Vagina (tissue), 2 donors: Measurements from ENCODE around the gene TTLL12. TPM values are rescaled to one million over a fixed set of nuclear protein-coding genes. Genes with fewer than 3 reads are reported as not detected.

ENCODE experiments used
- DNase-seq, 2 donors: peaks; one replicate each; pipeline ENCODE4 v3.0.0-alpha.2; 2017; ENCODE audit errors: extremely low spot score in 2 of 2
- H3K27ac ChIP-seq: fragments of 200-600 bp; sonication (generic); one replicate; pipeline ENCODE4 v1.5.1; 2019
- H3K27me3 ChIP-seq: fragments of 200-600 bp; sonication (generic); one replicate; pipeline ENCODE4 v1.5.1; 2019
- H3K36me3 ChIP-seq, 2 donors: fragments of 200-600 bp; sonication (generic); one replicate each; pipeline ENCODE4 v1.5.1; 2017 to 2019
- H3K4me1 ChIP-seq: fragments of 200-600 bp; sonication (generic); one replicate; pipeline ENCODE4 v1.5.1; 2019
- H3K4me3 ChIP-seq, 2 donors: fragments of 200-600 bp; sonication (generic); 1 replicate in 1 of 2; 2 replicates in 1 of 2; pipeline ENCODE4 v1.5.1; 2016 to 2019
- H3K9me3 ChIP-seq: fragments of 200-600 bp; sonication (generic); one replicate; pipeline ENCODE4 v1.5.1; 2019
- POLR2A ChIP-seq, 2 donors: fragments of 450-650 bp; IDR thresholded peaks; one replicate each; pipeline ENCODE4 v1.6.1; 2017; ENCODE audit warnings: antibody characterized with exemption in 2 of 2, mild to moderate bottlenecking in 2 of 2, moderate library complexity in 2 of 2
- POLR2AphosphoS5 ChIP-seq, 2 donors: sonication (generic); formaldehyde crosslinking; IDR thresholded peaks; one replicate each; pipeline ENCODE4 v1.9.0; 2017; ENCODE audit warnings: antibody characterized with exemption in 2 of 2, mild to moderate bottlenecking in 2 of 2, low read depth in 1 of 2; ENCODE audit not compliant: insufficient read depth in 1 of 2
- intact Hi-C: fragments of 100-400 bp; cut with DNase I; formaldehyde crosslinking; loops from one replicate; pipeline ENCODE4 v1.15.1; 2023
- total RNA-seq: library from RNA; depleted of rRNA; stranded (reverse); fragments of >200 nt; gene quantifications from one replicate; pipeline ENCODE4 v1.2.3, GENCODE V29; 2016
- TF ChIP-seq, protein P1 (sequence below), 3 experiments: fragments of 450-650 bp in 2 of 3; fragments of 200-600 bp in 1 of 3; sonication (generic) in 1 of 3; IDR thresholded peaks; one replicate each; pipeline ENCODE4 v1.5.1; 2017 to 2019; ENCODE audit warnings: antibody characterized with exemption in 3 of 3, mild to moderate bottlenecking in 2 of 3, moderate library complexity in 2 of 3

TTLL12 gene
- total RNA-seq, 1 donor from 2014 or later: 56.2 TPM

DNA sequence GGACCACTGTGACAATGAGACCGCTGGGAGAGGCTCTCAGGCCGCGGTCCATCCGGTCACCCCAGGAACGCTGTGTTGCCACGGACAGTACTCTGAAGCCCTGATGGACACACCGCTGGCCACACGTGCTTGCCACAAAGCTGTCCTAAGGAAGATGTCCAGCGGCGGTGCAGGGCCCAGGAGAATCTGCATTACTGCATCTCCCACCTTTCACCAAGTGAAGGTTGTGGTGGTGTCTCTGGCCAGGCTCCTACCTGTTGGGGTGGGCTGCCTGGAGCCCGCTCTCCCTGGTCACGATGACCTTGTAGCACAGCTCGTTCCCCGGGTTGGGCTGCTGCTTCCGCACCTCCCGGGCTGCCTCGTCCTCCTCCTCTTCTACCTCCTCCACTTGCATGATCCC lies 4.2 kb downstream of the TTLL12 start:
- peaks cover 0 to 16% of the 10 kb centered on the region in 2 donors for H3K36me3 ChIP-seq
- no peak for DNase-seq
- H3K4me1 ChIP-seq: peaks cover 21% of the 10 kb centered on the region
- no peak overlapping the region for H3K27ac ChIP-seq
- no peaks in the 10 kb centered on the region for H3K27me3 ChIP-seq
- intact Hi-C loops: no loop called here
- H3K9me3 ChIP-seq: no peaks in the 10 kb centered on the region
- TF ChIP-seq POLR2A (IDR thresholded peaks at IDR 0.05) (no peak), POLR2AphosphoS5 (IDR thresholded peaks at IDR 0.05; ENCODE audit: insufficient read depth in 1 of 2, low read depth in 1 of 2) (no peak)
- TF ChIP-seq, protein P1, sequence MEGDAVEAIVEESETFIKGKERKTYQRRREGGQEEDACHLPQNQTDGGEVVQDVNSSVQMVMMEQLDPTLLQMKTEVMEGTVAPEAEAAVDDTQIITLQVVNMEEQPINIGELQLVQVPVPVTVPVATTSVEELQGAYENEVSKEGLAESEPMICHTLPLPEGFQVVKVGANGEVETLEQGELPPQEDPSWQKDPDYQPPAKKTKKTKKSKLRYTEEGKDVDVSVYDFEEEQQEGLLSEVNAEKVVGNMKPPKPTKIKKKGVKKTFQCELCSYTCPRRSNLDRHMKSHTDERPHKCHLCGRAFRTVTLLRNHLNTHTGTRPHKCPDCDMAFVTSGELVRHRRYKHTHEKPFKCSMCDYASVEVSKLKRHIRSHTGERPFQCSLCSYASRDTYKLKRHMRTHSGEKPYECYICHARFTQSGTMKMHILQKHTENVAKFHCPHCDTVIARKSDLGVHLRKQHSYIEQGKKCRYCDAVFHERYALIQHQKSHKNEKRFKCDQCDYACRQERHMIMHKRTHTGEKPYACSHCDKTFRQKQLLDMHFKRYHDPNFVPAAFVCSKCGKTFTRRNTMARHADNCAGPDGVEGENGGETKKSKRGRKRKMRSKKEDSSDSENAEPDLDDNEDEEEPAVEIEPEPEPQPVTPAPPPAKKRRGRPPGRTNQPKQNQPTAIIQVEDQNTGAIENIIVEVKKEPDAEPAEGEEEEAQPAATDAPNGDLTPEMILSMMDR (IDR thresholded peaks at IDR 0.05): no peak
- no peak overlapping the region for H3K4me3 ChIP-seq

DNA sequence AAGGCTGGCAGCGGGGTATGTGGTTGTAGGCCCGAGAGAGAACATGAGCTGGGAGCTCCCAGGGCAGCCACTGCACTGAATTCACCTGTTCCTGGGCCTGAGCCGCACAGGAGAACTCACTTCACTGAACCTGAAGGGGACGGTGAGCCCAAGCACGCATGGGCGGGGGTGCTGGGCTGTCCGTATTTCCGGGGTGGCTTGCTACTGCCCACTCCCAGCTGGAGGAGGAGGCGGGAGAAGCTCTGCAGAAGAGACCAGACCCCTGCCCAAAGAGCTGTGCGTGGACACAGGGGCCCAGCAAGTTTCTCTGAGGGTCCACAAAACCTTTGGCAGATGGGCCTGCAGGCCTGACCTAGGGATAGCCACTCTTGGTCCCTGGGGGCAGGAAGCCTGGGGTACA lies 4.8 kb downstream of the TTLL12 start:
- Histone ChIP-seq H3K27ac (no peak overlapping the region), H3K4me3 (no peak overlapping the region), H3K9me3 (no peaks in the 10 kb centered on the region), H3K4me1 (peaks cover 20% of the 10 kb centered on the region), H3K36me3 (peaks cover 0 to 16% of the 10 kb centered on the region in 2 donors), H3K27me3 (no peaks in the 10 kb centered on the region)
- intact Hi-C loops: no loop called here
- no peak for DNase-seq
- TF ChIP-seq, protein P1 (IDR thresholded peaks at IDR 0.05): no peak
- TF ChIP-seq POLR2A (IDR thresholded peaks at IDR 0.05): no peak
- no peak for TF ChIP-seq POLR2AphosphoS5 (IDR thresholded peaks at IDR 0.05; ENCODE audit: insufficient read depth in 1 of 2, low read depth in 1 of 2)

DNA sequence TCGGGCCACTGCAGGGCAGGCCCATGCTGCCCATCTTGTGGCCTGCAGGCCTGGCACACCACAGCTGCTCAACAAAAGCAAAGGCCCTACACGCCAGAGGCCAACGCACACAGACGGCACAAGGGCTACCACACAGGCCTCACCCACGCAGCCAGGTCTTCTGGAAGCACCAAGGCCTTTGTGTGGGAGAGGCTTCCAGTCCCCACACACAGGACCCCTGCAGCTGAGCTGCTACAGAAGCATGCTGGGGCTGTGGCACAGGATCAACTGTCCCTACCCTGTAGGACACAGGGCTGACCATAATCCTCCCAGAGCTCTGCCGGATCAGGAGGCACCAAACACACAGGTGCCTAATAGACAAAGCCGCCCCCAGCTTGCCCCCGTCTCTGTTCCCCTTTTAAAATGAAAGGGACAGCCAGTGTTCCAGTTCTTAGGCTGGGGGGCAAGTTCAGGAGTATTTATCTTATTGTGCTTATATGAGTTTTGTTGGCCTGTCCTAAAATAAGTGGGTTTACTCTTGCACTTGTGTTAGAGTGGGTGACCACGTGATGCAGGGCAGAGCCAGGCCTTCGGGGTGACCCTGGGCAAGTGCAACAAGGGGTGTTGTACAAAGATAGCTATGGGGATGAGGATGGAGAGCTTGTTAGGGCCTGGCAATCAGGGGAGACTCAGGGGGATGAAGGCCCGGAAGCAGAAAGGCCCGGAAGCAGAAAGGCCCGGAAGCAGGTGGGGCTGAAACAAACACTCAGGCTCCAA lies 5.4 kb downstream of the TTLL12 start:
- Histone ChIP-seq H3K36me3 (peaks cover 0 to 16% of the 10 kb centered on the region in 2 donors), H3K27me3 (no peaks in the 10 kb centered on the region), H3K4me3 (no peak overlapping the region), H3K4me1 (peaks cover 20% of the 10 kb centered on the region), H3K9me3 (no peaks in the 10 kb centered on the region), H3K27ac (no peak overlapping the region)
- intact Hi-C loops: no loop called here
- no peak for DNase-seq
- TF ChIP-seq, protein P1 (IDR thresholded peaks at IDR 0.05): no peak
- TF ChIP-seq POLR2A (IDR thresholded peaks at IDR 0.05) (no peak), POLR2AphosphoS5 (IDR thresholded peaks at IDR 0.05; ENCODE audit: insufficient read depth in 1 of 2, low read depth in 1 of 2) (no peak)

DNA sequence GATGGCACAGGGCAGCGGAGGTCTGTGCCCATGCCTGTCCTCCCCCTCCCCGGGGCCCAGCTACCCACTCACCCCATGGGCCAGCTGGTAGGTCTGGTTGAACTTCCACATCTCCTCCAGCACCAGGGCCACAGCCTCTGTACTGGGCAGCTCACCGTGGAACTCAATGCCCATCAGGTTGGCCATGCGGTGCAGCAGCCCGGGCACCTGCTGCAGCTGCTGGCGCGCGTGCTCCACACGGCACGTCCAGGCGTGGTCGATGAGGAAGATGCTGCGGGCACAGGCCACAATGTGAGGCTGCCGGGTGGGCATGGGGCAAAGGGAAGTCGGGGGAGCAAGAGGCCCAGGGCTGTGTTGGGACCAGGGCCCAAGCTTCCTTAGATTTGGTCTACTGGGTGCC lies 6.3 kb downstream of the TTLL12 start:
- Histone ChIP-seq H3K4me1 (peaks cover 12% of the 10 kb centered on the region), H3K36me3 (peaks cover 0 to 16% of the 10 kb centered on the region in 2 donors), H3K27ac (no peak overlapping the region), H3K27me3 (no peaks in the 10 kb centered on the region), H3K4me3 (no peak overlapping the region), H3K9me3 (no peaks in the 10 kb centered on the region)
- no peak for DNase-seq
- no peak for TF ChIP-seq POLR2AphosphoS5 (IDR thresholded peaks at IDR 0.05; ENCODE audit: insufficient read depth in 1 of 2, low read depth in 1 of 2)
- TF ChIP-seq POLR2A (IDR thresholded peaks at IDR 0.05): no peak
- TF ChIP-seq, protein P1 (IDR thresholded peaks at IDR 0.05): no peak
- intact Hi-C loops: no loop called here

DNA sequence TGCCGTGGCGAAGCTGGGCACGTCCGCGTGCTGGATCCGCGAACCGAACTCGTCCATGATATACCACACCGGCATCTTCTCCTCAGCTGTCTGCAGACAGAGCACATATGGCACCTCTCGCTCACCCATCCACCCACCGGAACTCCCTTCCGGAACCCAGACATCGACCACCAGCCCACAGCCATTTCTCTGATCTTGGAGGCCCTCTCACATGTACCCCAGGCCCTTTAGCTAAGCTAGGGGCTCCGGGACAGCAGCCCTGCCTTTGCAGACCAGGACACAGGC lies 7.1 kb downstream of the TTLL12 start:
- no peaks in the 10 kb centered on the region for H3K27me3 ChIP-seq
- TF ChIP-seq POLR2AphosphoS5 (IDR thresholded peaks at IDR 0.05; ENCODE audit: insufficient read depth in 1 of 2, low read depth in 1 of 2) (no peak), POLR2A (IDR thresholded peaks at IDR 0.05) (no peak)
- TF ChIP-seq, protein P1 (IDR thresholded peaks at IDR 0.05): no peak
- H3K9me3 ChIP-seq: no peaks in the 10 kb centered on the region
- H3K4me1 ChIP-seq: peaks cover 6% of the 10 kb centered on the region
- intact Hi-C loops: no loop called here
- no peak overlapping the region for H3K27ac ChIP-seq
- peaks cover 0 to 16% of the 10 kb centered on the region in 2 donors for H3K36me3 ChIP-seq
- no peak overlapping the region for H3K4me3 ChIP-seq
- DNase-seq: no peak
